IMR-90 (cell line): ENCODE results near the gene NKIRAS1. TPM values are rescaled to one million over a fixed set of nuclear protein-coding genes. Genes with fewer than 3 reads are reported as not detected.

ENCODE experiments used
- ATAC-seq: fragments of 200-7000 bp; cut with Tn5 transposase; 2 replicates; pipeline ENCODE4 v1.9.1; 2020; ENCODE audit warnings: low read depth, mild to moderate bottlenecking, moderate library complexity
- BruUV-seq: library from RNA; stranded (reverse); fragments of 400-500 nt; replicated peaks from 2 replicates; lab custom pipeline; 2021; lab: Mats Ljungman, UMichigan
- CTCF ChIA-PET: fragments of 300-600 bp; formaldehyde crosslinking; extraction: SDS; loops from one replicate; lab custom pipeline; 2021; ENCODE audit warnings: antibody characterized with exemption; lab: Yijun Ruan, JAX
- POLR2A ChIA-PET: fragments of 300-600 bp; sonication (Branson Sonifier 250); formaldehyde crosslinking; loops from one replicate; lab custom pipeline; 2022; ENCODE audit warnings: antibody characterized with exemption; ENCODE audit not compliant: unreplicated experiment; lab: Charles Lee
- DNase-seq: peaks from one replicate; pipeline ENCODE4 v3.0.0; 2013
- H2AFZ ChIP-seq: replicated peaks from 2 replicates; pipeline ENCODE3; 2013; ENCODE audit warnings: low read length, mild to moderate bottlenecking; ENCODE audit not compliant: poor library complexity
- H2AK5ac ChIP-seq: 2 replicates; pipeline ENCODE4 v1.6.1; 2013; ENCODE audit warnings: low read depth, low read length, inconsistent platforms
- H2AK9ac ChIP-seq: replicated peaks from 2 replicates; pipeline ENCODE3; 2013; ENCODE audit warnings: mild to moderate bottlenecking, low read depth, low read length, moderate library complexity; ENCODE audit not compliant: poor library complexity
- H2BK120ac ChIP-seq: 2 replicates; pipeline ENCODE4 v1.6.1; 2013; ENCODE audit warnings: low read depth, low read length, inconsistent platforms
- H2BK15ac ChIP-seq: 3 replicates; pipeline ENCODE4 v1.6.1; 2013; ENCODE audit warnings: low read depth, low read length, inconsistent platforms
- H2BK20ac ChIP-seq: 2 replicates; pipeline ENCODE4 v1.6.1; 2013; ENCODE audit warnings: low read depth, mild to moderate bottlenecking, inconsistent platforms, low read length, moderate library complexity
- H2BK5ac ChIP-seq: 2 replicates; pipeline ENCODE4 v1.6.1; 2013; ENCODE audit warnings: mild to moderate bottlenecking, low read depth, low read length, inconsistent platforms; ENCODE audit not compliant: poor library complexity, severe bottlenecking
- H3K14ac ChIP-seq: replicated peaks from 2 replicates; pipeline ENCODE4 v1.6.1; 2013; ENCODE audit warnings: low read depth, low read length, inconsistent platforms
- H3K18ac ChIP-seq: 2 replicates; pipeline ENCODE4 v1.6.1; 2013; ENCODE audit warnings: low read depth, low read length, control low read depth
- H3K23ac ChIP-seq: 2 replicates; pipeline ENCODE4 v1.6.1; 2013; ENCODE audit warnings: low read depth, low read length, inconsistent platforms
- H3K27ac ChIP-seq: 2 replicates; pipeline ENCODE4 v1.5.1; 2013; ENCODE audit warnings: mild to moderate bottlenecking, control low read depth, low read length; ENCODE audit not compliant: insufficient read depth
- H3K27me3 ChIP-seq: 2 replicates; pipeline ENCODE4 v1.6.1; 2013; ENCODE audit warnings: low read length; ENCODE audit not compliant: control insufficient read depth, insufficient read depth
- H3K36me3 ChIP-seq: 2 replicates; pipeline ENCODE4 v1.6.1; 2013; ENCODE audit warnings: low read length, mixed read lengths; ENCODE audit not compliant: control insufficient read depth, insufficient read depth
- H3K4ac ChIP-seq: 2 replicates; pipeline ENCODE4 v1.6.1; 2013; ENCODE audit warnings: low read depth, low read length, inconsistent platforms
- H3K4me1 ChIP-seq: 2 replicates; pipeline ENCODE4 v1.6.1; 2013; ENCODE audit warnings: low read length, mixed read lengths; ENCODE audit not compliant: control insufficient read depth, insufficient read depth
- H3K4me2 ChIP-seq: 2 replicates; pipeline ENCODE4 v1.6.1; 2013; ENCODE audit warnings: low read depth, mild to moderate bottlenecking, control low read depth, low read length, moderate library complexity
- H3K4me3 ChIP-seq: 2 replicates; pipeline ENCODE4 v1.5.1; 2013; ENCODE audit warnings: low read depth, mild to moderate bottlenecking, control low read depth, low read length, moderate library complexity; ENCODE audit not compliant: insufficient read depth
- H3K56ac ChIP-seq: 2 replicates; pipeline ENCODE4 v1.6.1; 2013; ENCODE audit warnings: low read length, inconsistent platforms; ENCODE audit not compliant: insufficient read depth; ENCODE audit errors: extremely low read depth
- H3K79me1 ChIP-seq, 2 experiments: 2 replicates each; pipeline ENCODE4 v1.6.1; 2013; ENCODE audit warnings: low read length in 2 of 2, inconsistent platforms in 1 of 2, low read depth in 1 of 2
- H3K9ac ChIP-seq: 2 replicates; pipeline ENCODE4 v1.6.1; 2013; ENCODE audit warnings: low read depth, low read length, control low read depth
- H3K9me1 ChIP-seq: 2 replicates; pipeline ENCODE4 v1.6.1; 2013; ENCODE audit warnings: low read length, inconsistent platforms; ENCODE audit not compliant: insufficient read depth
- H3K9me3 ChIP-seq: 2 replicates; pipeline ENCODE4 v1.6.1; 2013; ENCODE audit warnings: low read length; ENCODE audit not compliant: control insufficient read depth, insufficient read depth
- H4K20me1 ChIP-seq: 2 replicates; pipeline ENCODE4 v1.6.1; 2013; ENCODE audit warnings: low read length, inconsistent platforms; ENCODE audit not compliant: insufficient read depth
- H4K5ac ChIP-seq: 2 replicates; pipeline ENCODE4 v1.6.1; 2013; ENCODE audit warnings: mild to moderate bottlenecking, low read depth, low read length, control low read depth
- H4K8ac ChIP-seq, 2 experiments: 2 replicates each; pipeline ENCODE4 v1.6.1; 2013; ENCODE audit warnings: low read depth in 2 of 2, low read length in 2 of 2, control low read depth in 1 of 2, inconsistent platforms in 1 of 2
- H4K91ac ChIP-seq: 2 replicates; pipeline ENCODE4 v1.6.1; 2013; ENCODE audit warnings: low read depth, low read length, inconsistent platforms; ENCODE audit not compliant: insufficient read depth
- BHLHE40 ChIP-seq: fragments of 150-350 bp; IDR thresholded peaks from 2 replicates; pipeline ENCODE4 v1.6.1; 2016; ENCODE audit warnings: mild to moderate bottlenecking, low read depth, low read length
- CEBPB ChIP-seq: IDR thresholded peaks from 2 replicates; pipeline ENCODE4 v1.6.1; 2012; ENCODE audit warnings: low read depth, low read length, improper control_type of control experiment
- CHD1 ChIP-seq: IDR thresholded peaks from 2 replicates; pipeline ENCODE4 v1.6.1; 2012; ENCODE audit warnings: low read depth, low read length, improper control_type of control experiment
- CTCF ChIP-seq: conservative IDR thresholded peaks from 2 replicates; pipeline ENCODE4 v1.5.1; 2012; ENCODE audit warnings: mild to moderate bottlenecking, low read depth, low read length, improper control_type of control experiment
- FOS ChIP-seq: fragments of 150-350 bp; IDR thresholded peaks from 2 replicates; pipeline ENCODE4 v1.6.1; 2016; ENCODE audit warnings: low read depth, low read length
- MAFK ChIP-seq: IDR thresholded peaks from 2 replicates; pipeline ENCODE4 v1.6.1; 2012; ENCODE audit warnings: low read depth, low read length, improper control_type of control experiment
- MAZ ChIP-seq: IDR thresholded peaks from 2 replicates; pipeline ENCODE4 v1.6.1; 2012; ENCODE audit warnings: low read depth, mild to moderate bottlenecking, low read length, improper control_type of control experiment, moderate library complexity, borderline replicate concordance
- MXI1 ChIP-seq: IDR thresholded peaks from 2 replicates; pipeline ENCODE4 v1.6.1; 2012; ENCODE audit warnings: low read depth, mild to moderate bottlenecking, low read length, moderate library complexity, borderline replicate concordance
- NFE2L2 ChIP-seq: fragments of 150-350 bp; IDR thresholded peaks from 2 replicates; pipeline ENCODE4 v1.6.1; 2016; ENCODE audit warnings: low read depth, mild to moderate bottlenecking, low read length
- POLR2A ChIP-seq: IDR thresholded peaks from 2 replicates; pipeline ENCODE4 v1.6.1; 2012; ENCODE audit warnings: mild to moderate bottlenecking, low read depth, low read length
- RAD21 ChIP-seq: IDR thresholded peaks from 2 replicates; pipeline ENCODE4 v1.6.1; 2012; ENCODE audit warnings: low read length, improper control_type of control experiment
- RCOR1 ChIP-seq: IDR thresholded peaks from 2 replicates; pipeline ENCODE4 v1.6.1; 2012; ENCODE audit warnings: mild to moderate bottlenecking, low read length, improper control_type of control experiment; ENCODE audit not compliant: insufficient replicate concordance
- RFX5 ChIP-seq: IDR thresholded peaks from 2 replicates; pipeline ENCODE4 v1.8.0; 2012; ENCODE audit warnings: low read depth, mild to moderate bottlenecking, low read length, moderate library complexity
- SMC3 ChIP-seq: fragments of 150-350 bp; IDR thresholded peaks from 2 replicates; pipeline ENCODE4 v1.6.1; 2016; ENCODE audit warnings: low read depth, mild to moderate bottlenecking, antibody characterized with exemption, low read length, moderate library complexity
- USF2 ChIP-seq: fragments of 150-350 bp; IDR thresholded peaks from 2 replicates; pipeline ENCODE4 v1.6.1; 2017; ENCODE audit warnings: mild to moderate bottlenecking, antibody characterized with exemption, low read length, low read depth
- WGBS, 2 experiments: methylation state at CpG; one replicate each; pipeline versions ENCODE4 v1.1.5 to v1.1.7; 2013; ENCODE audit warnings: missing lambda C conversion rate in 2 of 2; ENCODE audit not compliant: insufficient read length in 1 of 2; ENCODE audit errors: extremely low coverage in 2 of 2; 5-methylcytosine and 5-hydroxymethylcytosine counted together
- dilution Hi-C: fragments of 300-500 bp; cut with HindIII; formaldehyde crosslinking; loops from one replicate; pipeline ENCODE4 v1.14.3; 2018; ENCODE audit warnings: low sequenced_read_pairs; ENCODE audit not compliant: unreplicated experiment
- in situ Hi-C: fragments of 300-500 bp; cut with MboI; formaldehyde crosslinking; loops from 3 replicates; pipeline ENCODE4 v1.14.3; 2019; ENCODE audit warnings: low sequenced_read_pairs, inconsistent platforms, mixed read lengths
- intact Hi-C: fragments of 100-400 bp; cut with micrococcal nuclease; formaldehyde crosslinking; loops from 2 replicates; pipeline ENCODE4 v1.10.0; 2022
- polyA plus RNA-seq, 3 experiments: library from polyadenylated mRNA; depleted of rRNA; stranded (reverse); fragments of >200 nt; gene quantifications; 2 replicates each; pipeline ENCODE4 v1.2.3, GENCODE V29; 2012; ENCODE audit warnings: low replicate concordance in 1 of 3
- total RNA-seq: library from RNA; depleted of rRNA; stranded (reverse); fragments of >200 nt; gene quantifications from 2 replicates; pipeline ENCODE4 v1.2.3, GENCODE V29; 2012

Gene NKIRAS1
- total and polyA plus RNA-seq, 2 of the 4 experiments (the other 2 are of a cell fraction) = 6.1 to 6.8 TPM

- POLR2A ChIA-PET = no interaction called here
- Histone ChIP-seq H3K9me1 (peaks cover 3% of the 10 kb centered on the region; the same call in 1 of the 2 replicates), H3K36me3 (no peaks in the 10 kb centered on the region; the same call in 1 of the 2 replicates), H3K56ac (no peak within 1 kb of the TSS; the same call in 1 of the 2 replicates), H3K4me2 (peak within 1 kb of the TSS; percentile 90), H3K27me3 (no peaks in the 10 kb centered on the region), H4K91ac (peak within 1 kb of the TSS; percentile 76), H2AK9ac (peak within 1 kb of the TSS; percentile 84), H3K4ac (peak within 1 kb of the TSS; percentile 96), H2BK5ac (peak within 1 kb of the TSS; percentile 86), H3K27ac (peak within 1 kb of the TSS; percentile 84), H4K20me1 (peaks cover 38% of the 10 kb centered on the region), H2AK5ac (no peak within 1 kb of the TSS), H3K79me1 (peaks cover 16 to 36% of the 10 kb centered on the region in 2 experiments), H4K8ac (peak within 1 kb of the TSS in 1 of 2 experiments; percentile 79; a peak in 3 of 4 replicates), H2BK15ac (no peak within 1 kb of the TSS; the same call in 1 of the 3 replicates), H3K4me3 (peak within 1 kb of the TSS; percentile 93), H3K9ac (peak within 1 kb of the TSS; percentile 85), H3K18ac (peak within 1 kb of the TSS; percentile 84), H3K9me3 (no peaks in the 10 kb centered on the region), H2BK120ac (peak within 1 kb of the TSS; percentile 82), H4K5ac (peak within 1 kb of the TSS; percentile 43; the same call in 1 of the 2 replicates), H3K14ac (peak within 1 kb of the TSS; percentile 91; the same call in 1 of the 2 replicates), H2AFZ (peak within 1 kb of the TSS; percentile 97), H2BK20ac (no peak within 1 kb of the TSS), H3K4me1 (peaks cover 13% of the 10 kb centered on the region), H3K23ac (peak within 1 kb of the TSS; percentile 65)
- WGBS, 2 experiments = 2% methylated on average over 32 of the region's 88 CpGs; no CpG with 5 or more reads in 1 of the 2 experiments
- intact Hi-C loops (loop anchor here (10.0 kb wide), 1 partner anchor 660 kb away; no protein-coding TSS in a partner anchor), dilution Hi-C loops (no loop called here), in situ Hi-C loops (no loop called here)
- ATAC-seq (peak; percentile 56), DNase-seq (peak; percentile 73)
- BruUV-seq = no TSS peak
- CTCF ChIA-PET = no interaction called here
- TF ChIP-seq POLR2A (peak; percentile 91), FOS (no peak), CTCF (no peak), RCOR1 (no peak), MAZ (no peak; the same call in 1 of the 2 replicates), USF2 (peak; percentile 83), BHLHE40 (no peak), MAFK (no peak), RFX5 (no peak), NFE2L2 (no peak), CHD1 (no peak), MXI1 (peak; percentile 58; the same call in 1 of the 2 replicates), SMC3 (no peak), RAD21 (no peak), CEBPB (no peak)
Measured at GRCh38 chr3:23944861-23945662, 28.3 kb upstream of the NKIRAS1 start, which contains the start of gene NR1D2. Gene NR1D2 (plus strand): TSS chr3:23945286. CDS start chr3:23945579, 293 bp downstream.
